Neural cell (in vitro differentiated cells): ENCODE data around the gene PIK3C2G. TPM values are rescaled to one million over a fixed set of nuclear protein-coding genes. Genes with fewer than 3 reads are reported as not detected.
"Not testable (repeated sequence)": the region's sequence is repeated elsewhere in the genome, so short reads cannot be mapped to it uniquely, and the experiment has no call there.

Experiments used
- H2AFZ ChIP-seq: fragments of 200-600, 300-800 bp; sonication (generic), shearing (Covaris generic); 2 replicates; pipeline ENCODE4 v1.6.0; 2014; ENCODE audit warnings: low read depth, mild to moderate bottlenecking, antibody characterized with exemption, low read length, moderate library complexity
- H3F3A ChIP-seq: fragments of 200-600 bp; shearing (Covaris generic); 2 replicates; pipeline ENCODE4 v1.6.1; 2016; ENCODE audit warnings: mild to moderate bottlenecking, moderate library complexity, mixed read lengths, antibody characterized with exemption, low read length; ENCODE audit not compliant: insufficient read depth, poor library complexity, severe bottlenecking
- H3K27ac ChIP-seq: fragments of 200-600, 300-800 bp; sonication (generic), shearing (Covaris generic); 2 replicates; pipeline ENCODE4 v1.5.1; 2014; ENCODE audit warnings: mild to moderate bottlenecking, low read length, moderate library complexity
- H3K27me3 ChIP-seq: fragments of 300-800, 200-600 bp; sonication (generic), shearing (Covaris generic); 2 replicates; pipeline ENCODE4 v1.6.0; 2014; ENCODE audit warnings: mild to moderate bottlenecking, low read depth, low read length, moderate library complexity; ENCODE audit not compliant: insufficient read depth
- H3K36me3 ChIP-seq: fragments of 300-800, 200-600 bp; sonication (generic), shearing (Covaris generic); 2 replicates; pipeline ENCODE4 v1.5.1; 2014; ENCODE audit warnings: mild to moderate bottlenecking, antibody characterized with exemption, low read length, moderate library complexity; ENCODE audit not compliant: insufficient read depth
- H3K4me2 ChIP-seq: fragments of 300-800, 200-600 bp; sonication (generic), shearing (Covaris generic); 2 replicates; pipeline ENCODE4 v1.6.0; 2014; ENCODE audit warnings: mild to moderate bottlenecking, low read length
- H3K4me3 ChIP-seq: fragments of 300-800, 200-600 bp; sonication (generic), shearing (Covaris generic); 2 replicates; pipeline ENCODE4 v1.5.1; 2014; ENCODE audit warnings: mild to moderate bottlenecking, low read length, moderate library complexity
- H3K79me2 ChIP-seq: fragments of 200-600 bp; shearing (Covaris generic); replicated peaks from 2 replicates; pipeline ENCODE4 v1.6.0; 2014; ENCODE audit warnings: mild to moderate bottlenecking, low read length, moderate library complexity; ENCODE audit not compliant: insufficient read depth
- H3K9ac ChIP-seq: fragments of 300-800, 200-600 bp; sonication (generic), shearing (Covaris generic); 2 replicates; pipeline ENCODE4 v1.6.1; 2016; ENCODE audit warnings: mild to moderate bottlenecking, low read length, mixed read lengths
- H3K9me2 ChIP-seq: fragments of 200-600 bp; shearing (Covaris generic); 2 replicates; pipeline ENCODE4 v1.6.1; 2016; ENCODE audit warnings: mild to moderate bottlenecking, low read length, mixed read lengths; ENCODE audit not compliant: insufficient read depth
- H3K9me3 ChIP-seq: fragments of 200-600, 300-800 bp; sonication (generic), shearing (Covaris generic); 2 replicates; pipeline ENCODE4 v1.6.1; 2016; ENCODE audit warnings: mild to moderate bottlenecking, mixed run types, low read length, moderate library complexity, mixed read lengths
- H4K20me1 ChIP-seq: fragments of 200-600 bp; shearing (Covaris generic); 2 replicates; pipeline ENCODE4 v1.6.1; 2016; ENCODE audit warnings: mild to moderate bottlenecking, mixed run types; ENCODE audit not compliant: insufficient read depth
- EP300 ChIP-seq: fragments of 450-650 bp; conservative IDR thresholded peaks from 2 replicates; pipeline ENCODE4 v1.6.1; 2014; ENCODE audit warnings: antibody characterized with exemption, mild to moderate bottlenecking, moderate library complexity; ENCODE audit not compliant: poor library complexity, severe bottlenecking
- EZH2 ChIP-seq: fragments of 200-600, 300-800 bp; shearing (Covaris generic), sonication (generic); IDR thresholded peaks from 2 replicates; pipeline ENCODE4 v1.6.1; 2014; ENCODE audit warnings: antibody characterized with exemption, low read length, borderline replicate concordance, mild to moderate bottlenecking; ENCODE audit not compliant: insufficient read depth, poor library complexity, severe bottlenecking
- MXI1 ChIP-seq: fragments of 450-650 bp; conservative IDR thresholded peaks from 2 replicates; pipeline ENCODE4 v1.6.1; 2014; ENCODE audit warnings: antibody characterized with exemption, mild to moderate bottlenecking; ENCODE audit not compliant: poor library complexity, severe bottlenecking
- POLR2AphosphoS5 ChIP-seq: IDR thresholded peaks from 2 replicates; pipeline ENCODE4 v1.6.1; 2012
- RAD21 ChIP-seq: fragments of 450-650 bp; conservative IDR thresholded peaks from 2 replicates; pipeline ENCODE4 v1.6.1; 2014; ENCODE audit warnings: antibody characterized with exemption, mild to moderate bottlenecking, moderate library complexity
- SMC3 ChIP-seq: fragments of 450-650 bp; conservative IDR thresholded peaks from 2 replicates; pipeline ENCODE4 v1.6.1; 2014; ENCODE audit warnings: antibody characterized with exemption, mild to moderate bottlenecking, moderate library complexity; ENCODE audit not compliant: poor library complexity
- TAF1 ChIP-seq: IDR thresholded peaks from 2 replicates; pipeline ENCODE4 v1.6.1; 2012; ENCODE audit warnings: low read depth
- polyA plus RNA-seq: library from polyadenylated mRNA; depleted of rRNA; stranded (reverse); fragments of >200 nt; gene quantifications from 2 replicates; pipeline ENCODE4 v1.2.3, GENCODE V29; 2014
- TF ChIP-seq, protein P1 (sequence below): fragments of 450-650 bp; IDR thresholded peaks from 2 replicates; pipeline ENCODE4 v1.5.1; 2014; ENCODE audit warnings: antibody characterized with exemption, mild to moderate bottlenecking, moderate library complexity; ENCODE audit not compliant: poor library complexity, severe bottlenecking
- TF ChIP-seq, protein P2 (sequence below): IDR thresholded peaks from 2 replicates; pipeline ENCODE4 v1.6.1; 2012; ENCODE audit warnings: borderline replicate concordance

Gene PIK3C2G
- polyA plus RNA-seq, 1 donor from 2014 or later = not detected

DNA sequence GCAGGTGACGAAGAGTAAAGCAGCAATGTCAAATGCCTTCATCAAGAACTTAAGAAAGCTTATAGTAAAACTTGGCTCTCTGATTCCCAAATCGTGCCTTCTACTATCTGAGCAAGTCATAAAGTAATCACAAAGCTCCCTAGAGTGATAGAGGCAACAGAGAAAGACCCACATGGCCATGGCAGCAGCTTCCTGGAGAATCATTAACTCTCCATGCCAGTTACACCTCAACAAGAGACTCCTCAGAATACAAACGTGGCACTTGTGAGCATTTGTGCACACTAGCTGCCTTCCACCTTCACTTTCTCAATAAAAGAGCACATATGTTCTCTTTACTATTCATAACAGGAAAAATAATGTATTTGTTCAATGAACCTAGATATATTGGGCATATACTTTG is 428.5 kb downstream of the PIK3C2G start:
- Histone ChIP-seq H2AFZ (no peak overlapping the region), H3K9me3 (no peaks in the 10 kb centered on the region), H3K27ac (no peak overlapping the region), H3K4me2 (no peak overlapping the region), H3F3A (no peaks in the 10 kb centered on the region), H4K20me1 (no peaks in the 10 kb centered on the region), H3K79me2 (no peaks in the 10 kb centered on the region), H3K36me3 (no peaks in the 10 kb centered on the region), H3K4me3 (no peak overlapping the region), H3K9me2 (no peaks in the 10 kb centered on the region), H3K9ac (no peak overlapping the region), H3K27me3 (no peaks in the 10 kb centered on the region)
- no peak for TF ChIP-seq RAD21
- no peak for TF ChIP-seq EZH2
- TF ChIP-seq SMC3 = no peak
- TF ChIP-seq TAF1 = no peak
- no peak for TF ChIP-seq MXI1
- TF ChIP-seq, protein P1, sequence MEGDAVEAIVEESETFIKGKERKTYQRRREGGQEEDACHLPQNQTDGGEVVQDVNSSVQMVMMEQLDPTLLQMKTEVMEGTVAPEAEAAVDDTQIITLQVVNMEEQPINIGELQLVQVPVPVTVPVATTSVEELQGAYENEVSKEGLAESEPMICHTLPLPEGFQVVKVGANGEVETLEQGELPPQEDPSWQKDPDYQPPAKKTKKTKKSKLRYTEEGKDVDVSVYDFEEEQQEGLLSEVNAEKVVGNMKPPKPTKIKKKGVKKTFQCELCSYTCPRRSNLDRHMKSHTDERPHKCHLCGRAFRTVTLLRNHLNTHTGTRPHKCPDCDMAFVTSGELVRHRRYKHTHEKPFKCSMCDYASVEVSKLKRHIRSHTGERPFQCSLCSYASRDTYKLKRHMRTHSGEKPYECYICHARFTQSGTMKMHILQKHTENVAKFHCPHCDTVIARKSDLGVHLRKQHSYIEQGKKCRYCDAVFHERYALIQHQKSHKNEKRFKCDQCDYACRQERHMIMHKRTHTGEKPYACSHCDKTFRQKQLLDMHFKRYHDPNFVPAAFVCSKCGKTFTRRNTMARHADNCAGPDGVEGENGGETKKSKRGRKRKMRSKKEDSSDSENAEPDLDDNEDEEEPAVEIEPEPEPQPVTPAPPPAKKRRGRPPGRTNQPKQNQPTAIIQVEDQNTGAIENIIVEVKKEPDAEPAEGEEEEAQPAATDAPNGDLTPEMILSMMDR = no peak
- no peak for TF ChIP-seq EP300
- TF ChIP-seq, protein P2, sequence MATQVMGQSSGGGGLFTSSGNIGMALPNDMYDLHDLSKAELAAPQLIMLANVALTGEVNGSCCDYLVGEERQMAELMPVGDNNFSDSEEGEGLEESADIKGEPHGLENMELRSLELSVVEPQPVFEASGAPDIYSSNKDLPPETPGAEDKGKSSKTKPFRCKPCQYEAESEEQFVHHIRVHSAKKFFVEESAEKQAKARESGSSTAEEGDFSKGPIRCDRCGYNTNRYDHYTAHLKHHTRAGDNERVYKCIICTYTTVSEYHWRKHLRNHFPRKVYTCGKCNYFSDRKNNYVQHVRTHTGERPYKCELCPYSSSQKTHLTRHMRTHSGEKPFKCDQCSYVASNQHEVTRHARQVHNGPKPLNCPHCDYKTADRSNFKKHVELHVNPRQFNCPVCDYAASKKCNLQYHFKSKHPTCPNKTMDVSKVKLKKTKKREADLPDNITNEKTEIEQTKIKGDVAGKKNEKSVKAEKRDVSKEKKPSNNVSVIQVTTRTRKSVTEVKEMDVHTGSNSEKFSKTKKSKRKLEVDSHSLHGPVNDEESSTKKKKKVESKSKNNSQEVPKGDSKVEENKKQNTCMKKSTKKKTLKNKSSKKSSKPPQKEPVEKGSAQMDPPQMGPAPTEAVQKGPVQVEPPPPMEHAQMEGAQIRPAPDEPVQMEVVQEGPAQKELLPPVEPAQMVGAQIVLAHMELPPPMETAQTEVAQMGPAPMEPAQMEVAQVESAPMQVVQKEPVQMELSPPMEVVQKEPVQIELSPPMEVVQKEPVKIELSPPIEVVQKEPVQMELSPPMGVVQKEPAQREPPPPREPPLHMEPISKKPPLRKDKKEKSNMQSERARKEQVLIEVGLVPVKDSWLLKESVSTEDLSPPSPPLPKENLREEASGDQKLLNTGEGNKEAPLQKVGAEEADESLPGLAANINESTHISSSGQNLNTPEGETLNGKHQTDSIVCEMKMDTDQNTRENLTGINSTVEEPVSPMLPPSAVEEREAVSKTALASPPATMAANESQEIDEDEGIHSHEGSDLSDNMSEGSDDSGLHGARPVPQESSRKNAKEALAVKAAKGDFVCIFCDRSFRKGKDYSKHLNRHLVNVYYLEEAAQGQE = no peak

DNA sequence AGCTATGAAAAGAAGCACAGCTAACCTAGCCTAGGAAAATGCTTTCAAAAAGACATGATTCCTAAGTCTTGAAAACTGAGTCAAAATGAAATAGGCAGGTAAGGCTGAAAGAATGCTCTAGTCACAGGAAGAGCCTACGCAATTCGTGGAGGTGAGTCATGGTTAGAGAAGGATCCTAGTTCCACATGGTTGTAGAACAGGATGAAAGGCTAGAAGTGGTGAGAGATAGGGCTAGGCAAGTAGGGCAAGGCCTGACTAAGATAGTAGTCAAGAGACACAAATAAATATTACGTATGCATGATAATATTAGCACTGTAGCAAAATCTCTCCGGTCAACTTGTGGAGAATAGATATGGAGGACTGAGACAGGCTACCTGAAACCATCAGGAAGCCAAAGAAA is 429.3 kb downstream of the PIK3C2G start:
- no peaks in the 10 kb centered on the region for H3K9me3 ChIP-seq
- no peaks in the 10 kb centered on the region for H3F3A ChIP-seq
- H3K9ac ChIP-seq = no peak overlapping the region
- H4K20me1 ChIP-seq = no peaks in the 10 kb centered on the region
- H2AFZ ChIP-seq = no peak overlapping the region
- H3K27ac ChIP-seq = no peak overlapping the region
- no peaks in the 10 kb centered on the region for H3K79me2 ChIP-seq
- no peaks in the 10 kb centered on the region for H3K36me3 ChIP-seq
- no peaks in the 10 kb centered on the region for H3K9me2 ChIP-seq
- H3K4me3 ChIP-seq = no peak overlapping the region
- TF ChIP-seq TAF1 (no peak), POLR2AphosphoS5 (no peak), EP300 (no peak), SMC3 (no peak), EZH2 (no peak), RAD21 (no peak), MXI1 (no peak)
- TF ChIP-seq, protein P1 = no peak
- TF ChIP-seq, protein P2 = no peak
- H3K27me3 ChIP-seq = no peaks in the 10 kb centered on the region
- H3K4me2 ChIP-seq = no peak overlapping the region

DNA sequence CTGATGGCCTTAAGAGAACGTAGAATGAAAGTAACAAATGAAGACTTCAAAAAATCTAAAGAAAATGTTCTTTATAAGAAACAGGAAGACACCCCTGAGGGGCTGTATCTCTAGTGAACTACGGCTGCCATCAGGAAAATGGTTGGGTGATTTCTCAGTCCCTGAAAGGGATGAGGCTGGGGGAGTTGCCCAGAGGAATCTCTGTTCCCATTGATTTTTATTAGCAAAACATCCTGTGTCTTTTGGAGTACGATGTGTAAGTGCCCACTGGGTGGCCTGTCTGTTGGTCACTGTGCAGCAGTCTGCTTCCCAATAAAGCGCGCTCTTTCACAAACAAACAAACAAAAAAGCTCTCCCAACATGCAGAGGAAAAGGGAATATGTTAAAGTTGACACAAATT is 432.7 kb downstream of the PIK3C2G start:
- H3K9me3 ChIP-seq, H3K4me3 ChIP-seq, H3K27me3 ChIP-seq, H3K9ac ChIP-seq, H3K27ac ChIP-seq, H4K20me1 ChIP-seq, H3K9me2 ChIP-seq, H3K4me2 ChIP-seq, H2AFZ ChIP-seq, H3F3A ChIP-seq, H3K79me2 ChIP-seq, H3K36me3 ChIP-seq: not testable (repeated sequence)
